ENCODE data around the gene ZC3H7A. TPM values are rescaled to one million over a fixed set of nuclear protein-coding genes. Genes with fewer than 3 reads are reported as not detected.

The ZC3H7A gene
- total and polyA plus RNA-seq, 2 of the 8 experiments (the other 6 are each of a cell fraction or from before 2014, with no cell fraction given), result 32.0 to 55.9 TPM

- no peak for TF ChIP-seq JUND (IDR thresholded peaks at IDR 0.05; ENCODE audit: low read length)
- no peak for TF ChIP-seq EGR1 (IDR thresholded peaks at IDR 0.05; ENCODE audit: borderline replicate concordance, low read depth, low read length)
- no peak for TF ChIP-seq RNF2 (IDR thresholded peaks at IDR 0.05; ENCODE audit: borderline replicate concordance, low read depth, low read length, missing control alignments, poor library complexity, severe bottlenecking)
- no peak for TF ChIP-seq KDM4A (IDR thresholded peaks at IDR 0.05; ENCODE audit: low read depth, low read length, severe bottlenecking)
- no peak for TF ChIP-seq EP300 (IDR thresholded peaks at IDR 0.05; ENCODE audit: borderline replicate concordance in 1 of 2, low read depth in 2 of 2, low read length in 2 of 2)
Observed at GRCh38 chr16:11774065-11774626, 22.9 kb downstream of the ZC3H7A start (continued).
